K562 (cell line): ENCODE measurements around the gene ZNF549. TPM values are rescaled to one million over a fixed set of nuclear protein-coding genes. Genes with fewer than 3 reads are reported as not detected.

Experiments used
- CCAR2 ChIP-seq: fragments of 200-400 bp; formaldehyde crosslinking; IDR thresholded peaks from 2 replicates; pipeline ENCODE4 v1.6.1; 2017; ENCODE audit warnings: mild to moderate bottlenecking, low read depth, low read length
- CEBPZ ChIP-seq: fragments of 150-350 bp; IDR thresholded peaks from 2 replicates; pipeline ENCODE4 v1.6.1; 2014; ENCODE audit warnings: low read depth, mild to moderate bottlenecking, low read length, borderline replicate concordance
- HES1 ChIP-seq: fragments of 450-650 bp; IDR thresholded peaks from 2 replicates; pipeline ENCODE4 v1.6.1; 2016; ENCODE audit warnings: low read depth, mild to moderate bottlenecking, moderate library complexity
- IFI16 ChIP-seq: fragments of 250-450 bp; sonication (Bioruptor Pico); IDR thresholded peaks from 2 replicates; pipeline ENCODE4 v2.1.2; 2022; ENCODE audit warnings: mild to moderate bottlenecking, inconsistent platforms
- PBX2 ChIP-seq, 2 experiments: IDR thresholded peaks in 1 of 2; conservative IDR thresholded peaks in 1 of 2; 2 replicates each; pipeline ENCODE4 v1.6.1; 2016; ENCODE audit warnings: low read depth in 2 of 2, mild to moderate bottlenecking in 1 of 2, missing compliant biosample characterization in 1 of 2, missing genetic modification characterization in 1 of 2, moderate library complexity in 1 of 2
- RAD51 ChIP-seq: fragments of 450-650 bp; IDR thresholded peaks from 2 replicates; pipeline ENCODE4 v1.7.1; 2016; ENCODE audit warnings: low read depth, mild to moderate bottlenecking, borderline replicate concordance
- SIN3B ChIP-seq: fragments of 450-650 bp; IDR thresholded peaks from 2 replicates; pipeline ENCODE4 v1.6.1; 2017; ENCODE audit warnings: low read depth, mild to moderate bottlenecking, moderate library complexity
- SRSF3 ChIP-seq: fragments of 200-400 bp; formaldehyde crosslinking; IDR thresholded peaks from 2 replicates; pipeline ENCODE4 v1.6.1; 2016; ENCODE audit warnings: mild to moderate bottlenecking, low read length, moderate library complexity; ENCODE audit not compliant: insufficient read depth
- TFE3 ChIP-seq: fragments of 450-650 bp; formaldehyde crosslinking; IDR thresholded peaks from 2 replicates; pipeline ENCODE4 v1.4.0; 2020; ENCODE audit warnings: mild to moderate bottlenecking, mixed read lengths
- YY1 ChIP-seq, 3 experiments: IDR thresholded peaks; 2 replicates each; pipeline ENCODE4 v1.6.1; 2011; ENCODE audit warnings: low read length in 2 of 3, mild to moderate bottlenecking in 2 of 3, moderate library complexity in 2 of 3, borderline replicate concordance in 1 of 3, control low read depth in 1 of 3, low read depth in 1 of 3; ENCODE audit not compliant: insufficient read depth in 3 of 3, insufficient replicate concordance in 2 of 3, control insufficient read depth in 1 of 3, insufficient read length in 1 of 3; ENCODE audit errors: extremely low read depth in 1 of 3
- ZNF280A ChIP-seq: fragments of 450-650 bp; IDR thresholded peaks from 2 replicates; pipeline ENCODE4 v1.6.1; 2018; ENCODE audit warnings: mild to moderate bottlenecking, low read depth; ENCODE audit not compliant: partially characterized antibody
- ZNF3 ChIP-seq: fragments of 250-450 bp; sonication (Bioruptor Pico); IDR thresholded peaks from 2 replicates; pipeline ENCODE4 v1.5.0; 2021; ENCODE audit warnings: mild to moderate bottlenecking, moderate library complexity
- ZNF778 ChIP-seq: fragments of 450-650 bp; formaldehyde crosslinking; IDR thresholded peaks from 2 replicates; pipeline ENCODE4 v1.4.0; 2020; ENCODE audit warnings: mild to moderate bottlenecking, moderate library complexity
- polyA plus RNA-seq, 8 experiments: library from polyadenylated mRNA; depleted of rRNA in 4 of 8; stranded (reverse) in 5 of 8; unstranded in 3 of 8; fragments of >200 nt; fragmentation: Nextera tagmentation in 2 of 8; fragmentation: Illumina TruSeq in 1 of 8; extraction: Ambion mirVana in 2 of 8; extraction: Trizol in 1 of 8; gene quantifications; 2 replicates each; pipeline versions ENCODE4 v1.2.1 to v1.2.3, GENCODE V29; 2011 to 2014; ENCODE audit warnings: inconsistent platforms in 1 of 8, missing spikeins in 1 of 8
- total RNA-seq, 7 experiments: library from RNA; depleted of rRNA in 6 of 7; stranded (reverse); fragments of >200 nt in 6 of 7; fragmentation: Illumina TruSeq in 2 of 7; extraction: Trizol in 2 of 7; gene quantifications; 2 replicates each; pipeline versions ENCODE4 v1.2.1 to v1.2.3, GENCODE V29; 2011 to 2021; ENCODE audit warnings: low replicate concordance in 1 of 7

Gene ZNF549
- total and polyA plus RNA-seq, 9 of the 15 experiments (the other 6 are each of a cell fraction or from before 2014, with no cell fraction given): 0.03 to 0.68 (median 0.25) TPM

- no peak for TF ChIP-seq SIN3B
- TF ChIP-seq HES1: no peak
- no peak for TF ChIP-seq ZNF3 (CRISPR knock-in tag)
- TF ChIP-seq RAD51: no peak
- no peak for TF ChIP-seq TFE3 (CRISPR knock-in tag)
- TF ChIP-seq SRSF3: no peak
- TF ChIP-seq CCAR2: no peak
- no peak for TF ChIP-seq ZNF778 (CRISPR knock-in tag)
- TF ChIP-seq YY1 (IDR thresholded peaks at IDR 0.05; ENCODE audit: borderline replicate concordance in 1 of 3, control insufficient read depth in 1 of 3, extremely low read depth in 1 of 3, insufficient read depth in 3 of 3, insufficient read length in 1 of 3, insufficient replicate concordance in 2 of 3, low read depth in 1 of 3, low read length in 2 of 3): peak in 1 of 3 experiments; percentile 63
- peak; percentile 39; the same call in 1 of the 2 replicates for TF ChIP-seq CEBPZ
- TF ChIP-seq IFI16 (CRISPR knock-in tag): no peak
- no peak for TF ChIP-seq PBX2 (CRISPR knock-in tag; IDR thresholded peaks at IDR 0.05; ENCODE audit: low read depth)
- TF ChIP-seq PBX2 (tag; conservative IDR thresholded peaks at IDR 0.05; ENCODE audit: low read depth): no peak
- TF ChIP-seq ZNF280A: peak; percentile 76
Measured at GRCh38 chr19:57566396-57567265, 39.5 kb downstream of the ZNF549 start (continued).
